ENCODE measurements around the gene HSD17B8.

HSD17B8 gene

DNA sequence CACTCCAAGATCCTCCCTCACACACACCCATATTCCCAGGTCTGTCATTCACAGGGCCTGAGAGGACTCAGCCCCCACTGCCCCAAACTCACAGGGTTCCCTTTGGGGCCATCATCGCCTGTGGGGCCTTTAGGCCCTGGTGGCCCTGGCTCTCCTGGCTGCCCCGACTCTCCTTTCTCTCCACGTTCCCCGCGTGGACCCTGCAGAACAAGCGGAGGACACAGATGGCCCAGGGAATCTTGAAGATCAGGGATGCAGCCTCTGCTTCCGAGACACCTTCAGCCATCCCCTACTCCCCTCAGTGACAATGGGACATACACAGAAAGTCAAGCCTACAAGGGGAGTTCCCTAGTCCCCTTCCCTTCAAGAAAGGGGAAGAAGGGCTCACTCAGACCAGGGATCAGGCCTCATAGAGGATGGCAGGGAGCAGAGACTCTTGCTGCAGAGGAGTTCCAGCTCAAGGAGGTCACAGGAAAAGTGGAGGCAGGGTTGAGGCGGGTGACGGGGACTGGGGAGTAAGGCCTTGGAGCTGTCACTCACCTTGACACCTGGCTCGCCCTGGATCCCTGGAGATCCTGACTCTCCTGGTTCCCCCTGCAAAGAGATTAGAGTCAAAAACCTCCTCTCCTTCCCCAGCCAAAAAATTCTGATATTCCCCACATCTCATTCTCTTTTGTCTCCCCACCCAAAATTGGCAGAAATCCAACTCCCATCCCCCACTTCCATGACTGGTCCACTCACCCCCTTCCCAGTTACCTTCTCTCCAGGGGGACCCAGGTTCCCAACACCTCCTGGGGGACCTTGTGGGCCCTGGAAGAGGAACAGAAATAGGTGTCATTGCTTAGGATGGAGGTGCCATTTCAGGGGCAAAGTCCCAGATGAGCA is 34.9 kb upstream of the HSD17B8 start:
- no peaks in the 10 kb centered on the region for H3K9me3 ChIP-seq (ENCODE audit: low read depth, low read length)
- no peak for DNase-seq (ENCODE audit: low read depth, low spot score)
- H3K9ac ChIP-seq (ENCODE audit: insufficient read length), result no peak overlapping the region
- H3K27ac ChIP-seq, result no peak overlapping the region
- no peaks in the 10 kb centered on the region for H3K36me3 ChIP-seq (ENCODE audit: insufficient read depth, low read length)
- H3K4me3 ChIP-seq, result no peak overlapping the region
- no peak for TF ChIP-seq FOXP2 (optimal IDR thresholded peaks at IDR 0.05; ENCODE audit: control extremely low read depth, extremely low read length, insufficient read depth)
- no peak for TF ChIP-seq POLR2AphosphoS5 (IDR thresholded peaks at IDR 0.05; ENCODE audit: borderline replicate concordance, low read depth, low read length)
- no peak for TF ChIP-seq EZH2 (IDR thresholded peaks at IDR 0.05)

DNA sequence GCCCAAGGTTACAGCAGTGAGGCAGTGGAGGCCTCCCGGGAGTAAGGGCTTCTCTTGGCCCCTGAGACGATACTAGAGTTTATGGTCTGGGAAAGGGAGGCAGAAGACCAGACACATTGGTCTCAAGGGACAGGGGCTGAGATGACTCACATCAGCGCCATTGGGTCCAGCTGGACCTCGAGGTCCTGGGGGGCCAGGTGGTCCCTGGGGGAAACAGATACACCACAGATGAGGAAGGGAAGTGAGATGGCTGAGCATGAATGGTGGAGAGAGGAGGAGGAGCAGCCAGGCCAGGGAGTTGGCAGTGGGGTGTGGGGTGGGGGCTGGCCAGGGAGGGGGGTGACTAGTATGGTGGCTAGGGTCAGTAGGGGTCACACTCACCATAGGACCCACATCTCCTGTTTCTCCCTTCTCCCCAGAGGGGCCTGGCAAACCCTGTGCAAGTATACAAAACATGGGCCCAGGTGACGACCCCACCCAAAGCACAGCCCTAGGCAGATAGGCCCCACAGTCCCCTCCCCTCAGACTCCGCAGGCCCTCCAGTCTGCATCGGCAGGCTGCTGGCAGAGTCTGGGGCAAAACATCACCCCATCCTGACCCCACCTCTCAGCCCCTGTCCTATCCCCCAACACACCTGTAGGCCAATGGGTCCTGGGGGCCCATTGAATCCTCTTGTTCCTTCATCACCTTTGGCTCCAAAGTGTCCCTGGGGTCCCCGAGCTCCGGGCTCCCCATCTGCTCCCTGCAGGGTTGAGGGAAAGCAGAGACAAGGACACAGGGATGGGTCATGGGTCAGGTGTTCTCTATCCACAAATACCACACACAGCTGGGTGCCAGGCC is 34.1 kb upstream of the HSD17B8 start:
- DNase-seq (ENCODE audit: low read depth, low spot score), result no peak
- no peaks in the 10 kb centered on the region for H3K9me3 ChIP-seq (ENCODE audit: low read depth, low read length)
- no peak overlapping the region for H3K27ac ChIP-seq

DNA sequence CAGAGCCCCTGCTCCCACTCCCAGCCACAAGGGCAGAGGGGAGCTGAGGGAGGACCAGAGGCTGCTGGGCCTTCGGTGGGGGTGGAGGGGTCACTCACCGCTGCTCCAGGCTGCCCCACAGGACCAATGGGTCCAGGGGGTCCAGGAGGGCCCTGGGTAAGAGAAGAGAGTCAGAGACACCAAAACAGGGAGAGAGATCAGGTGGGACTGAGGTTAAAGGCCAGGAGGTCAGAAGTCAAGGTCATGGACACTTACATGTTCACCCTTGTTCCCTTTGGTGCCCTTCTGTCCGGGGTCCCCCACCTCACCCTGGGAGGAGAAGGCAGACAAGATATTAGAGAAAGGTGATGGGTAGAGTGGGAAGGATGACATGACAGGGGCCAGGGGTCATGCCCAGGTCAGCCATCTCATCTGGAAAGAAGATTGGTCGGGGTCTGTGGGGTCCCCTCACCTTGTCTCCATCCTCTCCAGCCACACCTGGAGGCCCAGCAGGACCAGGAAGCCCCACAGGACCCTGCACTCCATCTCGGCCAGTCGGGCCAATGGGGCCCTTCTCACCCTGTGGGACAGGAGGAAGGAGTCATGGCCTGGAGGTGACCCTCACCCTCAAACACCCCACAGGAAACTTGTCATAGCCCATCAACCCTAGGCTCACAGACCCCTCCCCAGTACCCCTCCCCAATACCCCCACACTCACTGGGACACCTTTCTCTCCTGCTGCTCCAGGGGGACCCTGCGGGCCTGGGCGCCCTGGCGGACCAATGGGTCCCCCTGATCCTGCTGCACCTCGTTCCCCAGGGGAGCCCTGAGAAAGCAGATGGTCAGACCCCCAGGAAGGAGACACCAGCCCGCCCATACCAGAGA is 33.2 kb upstream of the HSD17B8 start:
- no peak overlapping the region for H3K9ac ChIP-seq (ENCODE audit: insufficient read length)
- H3K4me3 ChIP-seq, result no peak overlapping the region
- no peaks in the 10 kb centered on the region for H3K9me3 ChIP-seq (ENCODE audit: low read depth, low read length)
- no peak overlapping the region for H3K27ac ChIP-seq
- DNase-seq (ENCODE audit: low read depth, low spot score), result no peak
- TF ChIP-seq EZH2 (IDR thresholded peaks at IDR 0.05), result no peak
- no peaks in the 10 kb centered on the region for H3K36me3 ChIP-seq (ENCODE audit: insufficient read depth, low read length)

More for the DNA sequence above, 34.1 kb upstream of the HSD17B8 start:
- TF ChIP-seq EZH2 (IDR thresholded peaks at IDR 0.05) (no peak), FOXP2 (optimal IDR thresholded peaks at IDR 0.05; ENCODE audit: control extremely low read depth, extremely low read length, insufficient read depth) (no peak), POLR2AphosphoS5 (IDR thresholded peaks at IDR 0.05; ENCODE audit: borderline replicate concordance, low read depth, low read length) (no peak)
- no peak overlapping the region for H3K4me3 ChIP-seq
- no peak overlapping the region for H3K9ac ChIP-seq (ENCODE audit: insufficient read length)
- no peaks in the 10 kb centered on the region for H3K36me3 ChIP-seq (ENCODE audit: insufficient read depth, low read length)

DNA sequence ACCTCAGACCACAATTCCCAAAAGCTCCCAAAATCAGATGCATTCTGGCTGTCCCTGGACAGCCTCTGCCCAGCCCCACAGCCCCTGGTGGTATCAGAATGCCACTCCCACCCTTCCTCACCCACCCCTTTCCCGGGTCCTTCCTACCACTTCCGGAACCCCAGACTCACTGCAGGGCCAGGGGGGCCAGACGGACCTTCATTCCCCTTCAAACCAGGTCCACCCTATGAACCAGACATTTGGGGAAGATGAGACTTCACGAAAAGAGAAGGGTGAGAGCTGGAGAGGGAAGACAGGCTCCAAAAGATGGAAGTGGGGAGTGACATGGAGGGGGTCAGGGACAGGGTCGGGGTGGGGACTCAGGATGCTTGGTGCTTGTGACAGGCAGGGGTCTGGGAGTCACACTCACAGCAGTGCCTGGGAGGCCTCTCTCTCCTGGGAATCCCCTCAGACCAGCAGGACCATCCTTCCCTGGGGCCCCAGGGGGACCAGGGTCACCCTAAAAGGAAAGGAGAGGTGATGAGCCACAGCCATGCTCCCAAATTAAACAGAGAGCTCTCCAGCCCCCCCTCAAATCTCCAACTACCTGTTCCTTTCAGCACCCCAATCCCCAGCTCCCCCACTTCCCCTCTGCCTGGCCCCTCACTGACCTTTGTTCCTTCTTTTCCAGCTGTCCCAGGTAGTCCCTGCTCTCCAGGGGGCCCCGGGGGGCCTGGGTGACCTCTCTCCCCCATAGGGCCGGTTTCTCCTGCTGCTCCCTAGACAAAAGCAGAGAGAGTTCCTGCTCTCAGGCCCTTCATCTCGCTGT is 32.4 kb upstream of the HSD17B8 start:
- TF ChIP-seq EZH2 (IDR thresholded peaks at IDR 0.05) (no peak), POLR2AphosphoS5 (IDR thresholded peaks at IDR 0.05; ENCODE audit: borderline replicate concordance, low read depth, low read length) (no peak), FOXP2 (optimal IDR thresholded peaks at IDR 0.05; ENCODE audit: control extremely low read depth, extremely low read length, insufficient read depth) (no peak)
- Histone ChIP-seq H3K36me3 (ENCODE audit: insufficient read depth, low read length) (no peaks in the 10 kb centered on the region), H3K9ac (ENCODE audit: insufficient read length) (no peak overlapping the region), H3K4me3 (no peak overlapping the region), H3K27ac (no peak overlapping the region), H3K9me3 (ENCODE audit: low read depth, low read length) (no peaks in the 10 kb centered on the region)
- no peak for DNase-seq (ENCODE audit: low read depth, low spot score)

DNA sequence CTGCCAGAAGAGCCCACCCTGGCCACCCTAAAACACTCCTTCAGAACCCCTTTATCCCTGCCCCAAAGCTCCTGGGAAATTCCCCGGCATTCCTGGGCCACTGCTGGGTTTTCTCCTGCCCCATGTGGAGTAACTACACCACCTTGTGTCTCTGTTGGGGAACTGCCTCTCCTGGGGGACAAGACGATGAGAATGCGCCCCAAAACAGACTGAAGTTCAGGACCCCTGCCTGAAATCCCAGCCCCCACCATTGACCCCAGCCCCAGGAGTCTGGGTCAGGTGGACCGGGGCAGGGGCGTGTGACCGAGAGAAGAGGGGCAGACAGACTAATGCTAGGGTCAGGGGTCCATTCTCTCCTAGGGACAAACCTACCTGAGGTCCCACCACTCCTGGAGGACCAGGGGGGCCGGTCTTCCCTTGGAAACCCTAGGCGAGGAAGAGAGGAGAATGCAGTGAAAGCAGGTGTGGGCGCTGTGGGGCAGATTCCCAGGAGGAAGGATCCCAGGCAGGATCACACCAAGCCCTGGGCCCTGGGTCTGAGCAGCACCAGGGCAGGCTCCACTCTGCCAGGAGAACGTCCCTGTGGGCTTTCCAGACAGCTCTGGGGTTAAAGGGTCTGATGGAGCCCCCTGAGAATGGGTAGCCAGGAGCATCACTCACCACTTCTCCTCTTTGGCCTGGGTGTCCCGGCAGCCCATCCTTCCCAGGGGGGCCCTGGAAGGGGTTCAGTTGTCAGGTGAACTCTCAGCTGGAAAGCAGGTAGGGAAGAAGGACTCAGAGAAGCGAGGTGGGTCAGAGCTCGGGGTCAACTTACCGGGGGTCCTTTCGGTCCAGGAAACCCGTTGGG is 31.5 kb upstream of the HSD17B8 start:
- no peak overlapping the region for H3K27ac ChIP-seq
- H3K4me3 ChIP-seq, result no peak overlapping the region
- H3K9ac ChIP-seq (ENCODE audit: insufficient read length), result no peak overlapping the region
- no peak for DNase-seq (ENCODE audit: low read depth, low spot score)
- no peak for TF ChIP-seq FOXP2 (optimal IDR thresholded peaks at IDR 0.05; ENCODE audit: control extremely low read depth, extremely low read length, insufficient read depth)
- no peak for TF ChIP-seq EZH2 (IDR thresholded peaks at IDR 0.05)
- TF ChIP-seq POLR2AphosphoS5 (IDR thresholded peaks at IDR 0.05; ENCODE audit: borderline replicate concordance, low read depth, low read length), result no peak
- H3K9me3 ChIP-seq (ENCODE audit: low read depth, low read length), result no peaks in the 10 kb centered on the region
- H3K36me3 ChIP-seq (ENCODE audit: insufficient read depth, low read length), result no peaks in the 10 kb centered on the region

DNA sequence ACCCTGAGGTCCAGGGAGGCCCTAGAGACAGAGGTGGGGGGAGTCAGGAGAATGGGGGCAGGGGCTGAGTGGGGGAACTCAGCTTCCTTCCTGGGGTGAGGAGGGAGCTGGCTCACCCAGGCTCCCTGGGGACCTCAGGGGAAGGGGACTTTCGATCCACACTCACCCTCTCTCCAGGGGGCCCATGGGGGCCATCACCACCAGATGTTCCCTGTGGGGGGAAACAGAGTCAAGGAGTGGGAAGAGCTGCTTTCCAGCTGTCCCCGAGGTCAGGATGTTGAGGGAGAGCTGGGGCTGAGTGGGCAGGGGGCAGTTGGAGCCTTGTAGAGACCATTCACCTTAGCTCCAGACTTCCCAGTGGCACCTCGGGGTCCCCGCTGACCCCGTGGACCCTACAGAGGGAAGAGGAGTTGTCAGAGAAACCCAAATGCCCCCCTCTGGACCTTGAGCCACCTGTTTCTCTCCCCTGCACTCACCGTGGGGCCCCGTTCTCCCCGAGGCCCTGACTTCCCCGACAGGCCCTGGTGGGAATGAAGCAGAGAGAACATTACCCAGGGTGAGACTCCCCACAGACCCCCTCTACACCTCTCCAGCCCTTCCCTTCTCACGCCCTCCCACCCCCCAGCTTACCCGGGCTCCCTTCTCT is 30.8 kb upstream of the HSD17B8 start:
- no peak overlapping the region for H3K9ac ChIP-seq (ENCODE audit: insufficient read length)
- TF ChIP-seq EZH2 (IDR thresholded peaks at IDR 0.05) (no peak), FOXP2 (optimal IDR thresholded peaks at IDR 0.05; ENCODE audit: control extremely low read depth, extremely low read length, insufficient read depth) (no peak), POLR2AphosphoS5 (IDR thresholded peaks at IDR 0.05; ENCODE audit: borderline replicate concordance, low read depth, low read length) (no peak)
- DNase-seq (ENCODE audit: low read depth, low spot score), result no peak
- H3K4me3 ChIP-seq, result no peak overlapping the region
- no peak overlapping the region for H3K27ac ChIP-seq
- H3K9me3 ChIP-seq (ENCODE audit: low read depth, low read length), result no peaks in the 10 kb centered on the region
- no peaks in the 10 kb centered on the region for H3K36me3 ChIP-seq (ENCODE audit: insufficient read depth, low read length)

Data from SK-N-MC (cell line).